Right atrium auricular region (tissue), 2 donors: ENCODE data around the gene DLG3. TPM values are rescaled to one million over a fixed set of nuclear protein-coding genes. Genes with fewer than 3 reads are reported as not detected.

Experiments used
- DNase-seq: peaks from one replicate; pipeline ENCODE4 v3.0.0-alpha.2; 2019; ENCODE audit warnings: low spot score
- H3K27ac ChIP-seq, 2 donors: fragments of 200-600 bp; sonication (generic); 1 replicate in 1 of 2; 2 replicates in 1 of 2; pipeline ENCODE4 v1.5.1; 2016 to 2019
- H3K27me3 ChIP-seq, 2 donors: fragments of 200-600 bp; sonication (generic); one replicate each; pipeline versions ENCODE4 v1.5.1 to v1.6.0; 2017 to 2019
- H3K36me3 ChIP-seq: fragments of 200-600 bp; sonication (generic); one replicate; pipeline ENCODE4 v1.5.1; 2016
- H3K4me1 ChIP-seq, 2 donors: fragments of 200-600 bp; sonication (generic); one replicate each; pipeline versions ENCODE4 v1.5.1 to v1.6.0; 2017 to 2019
- H3K4me3 ChIP-seq, 2 donors: fragments of 200-600 bp; sonication (generic); 1 replicate in 1 of 2; 2 replicates in 1 of 2; pipeline ENCODE4 v1.5.1; 2017 to 2019; ENCODE audit warnings: mild to moderate bottlenecking in 1 of 2, moderate library complexity in 1 of 2
- H3K9me3 ChIP-seq, 2 donors: fragments of 200-600 bp; sonication (generic); one replicate each; pipeline ENCODE4 v1.5.1; 2019
- CTCF ChIP-seq, 2 donors: fragments of 200-600 bp; sonication (generic); IDR thresholded peaks; one replicate each; pipeline ENCODE4 v1.5.1; 2019; ENCODE audit warnings: antibody characterized with exemption in 2 of 2
- total RNA-seq, 2 donors: library from RNA; depleted of rRNA; stranded (reverse); fragments of >200 nt; gene quantifications; one replicate each; pipeline ENCODE4 v1.1.0, GENCODE V29; 2016

The DLG3 gene
- total RNA-seq, 2 donors from 2014 or later: 8.8 to 34.6 TPM

DNA sequence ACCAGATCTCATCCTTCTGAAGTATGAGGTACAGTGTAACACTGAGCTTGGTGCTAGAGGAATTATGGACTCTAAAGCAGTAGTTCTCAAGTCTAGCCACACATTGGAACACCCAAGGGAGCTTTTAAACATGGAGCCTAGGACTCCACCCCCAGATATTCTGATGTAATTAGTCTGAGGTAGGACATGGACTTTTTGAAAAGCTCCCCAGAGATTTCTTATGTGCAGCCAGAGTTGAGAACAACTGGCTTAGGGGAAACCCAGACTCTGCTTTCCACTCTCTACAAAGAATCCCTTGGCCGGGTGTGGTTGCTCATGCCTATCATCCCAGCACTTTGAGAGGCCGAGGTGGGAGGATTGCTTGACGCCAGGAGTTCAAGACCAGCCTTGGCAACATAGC is 33.2 kb upstream of the DLG3 start:
- H3K27me3 ChIP-seq: no peaks in the 10 kb centered on the region
- no peak overlapping the region for H3K27ac ChIP-seq
- no peaks in the 10 kb centered on the region for H3K9me3 ChIP-seq
- no peak for DNase-seq
- no peak overlapping the region for H3K4me3 ChIP-seq
- no peaks in the 10 kb centered on the region for H3K4me1 ChIP-seq
- H3K36me3 ChIP-seq: no peaks in the 10 kb centered on the region
- no peak for TF ChIP-seq CTCF (IDR thresholded peaks at IDR 0.05)

DNA sequence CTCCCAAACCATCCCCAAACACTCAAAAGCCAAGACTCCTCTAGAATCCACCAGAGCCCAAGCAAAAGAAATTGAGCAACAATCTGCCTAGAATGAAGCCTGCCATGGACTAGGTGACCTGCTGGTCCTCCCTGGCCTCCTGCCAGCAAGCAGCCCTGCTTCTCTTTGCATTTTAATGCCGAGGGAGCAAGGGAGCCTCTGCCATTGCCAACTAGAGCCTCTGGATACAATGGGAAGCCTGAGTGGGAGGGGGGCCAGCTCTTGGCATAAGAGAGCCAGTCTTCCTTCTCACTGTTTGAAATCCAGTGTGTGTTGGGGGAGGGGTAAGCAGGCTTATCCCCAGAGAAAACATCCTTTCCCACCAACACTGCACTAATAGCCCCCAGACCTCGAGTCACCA is 23.0 kb upstream of the DLG3 start:
- no peak for DNase-seq
- no peak for TF ChIP-seq CTCF (IDR thresholded peaks at IDR 0.05)
- Histone ChIP-seq H3K27me3 (no peaks in the 10 kb centered on the region), H3K4me1 (no peaks in the 10 kb centered on the region), H3K4me3 (no peak overlapping the region), H3K36me3 (no peaks in the 10 kb centered on the region), H3K27ac (no peak overlapping the region), H3K9me3 (no peaks in the 10 kb centered on the region)

- no peak within 1 kb of the TSS for H3K27ac ChIP-seq
These were observed 21.7 kb upstream of the DLG3 start, which contains the start of gene GDPD2 for GRCh38 chrX:70422851-70423341. TSS of gene GDPD2 (plus strand) at chrX:70423314. CDS start at chrX:70424985, 1,671 bp downstream.

DNA sequence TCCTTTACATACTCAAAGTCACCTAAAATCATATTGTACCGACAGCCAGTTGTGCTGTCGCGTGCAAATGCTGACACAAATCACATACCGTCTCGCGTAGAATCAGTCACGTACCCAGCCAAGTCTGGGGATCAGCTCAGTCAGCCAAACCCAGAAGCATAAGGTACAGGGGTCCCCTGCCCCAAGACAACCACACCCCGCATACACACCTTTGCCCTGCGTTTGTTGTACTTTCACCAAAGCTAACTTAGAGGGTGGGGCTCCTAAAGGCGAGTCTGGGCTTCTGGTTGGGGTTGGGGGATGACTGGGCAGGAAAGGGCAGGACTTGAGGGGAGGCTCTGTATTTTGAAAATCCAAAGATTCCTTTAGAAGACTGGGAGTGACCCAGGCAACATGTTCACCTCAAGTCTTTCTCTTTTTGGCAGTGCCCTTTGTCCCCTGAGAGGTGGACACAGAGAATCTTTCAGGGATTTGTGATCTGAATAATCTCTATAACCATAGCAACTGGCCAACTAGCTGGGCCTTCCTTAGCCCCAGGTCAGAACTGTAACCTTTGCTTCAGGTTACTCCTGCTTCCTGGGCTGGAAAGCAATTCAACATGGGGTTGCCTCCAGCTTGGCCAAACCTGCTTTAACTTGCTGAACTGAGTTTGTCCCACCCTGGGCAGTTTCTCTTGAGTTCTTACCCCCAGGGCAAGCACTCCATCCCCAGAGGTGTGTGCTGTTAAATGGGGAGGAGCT is 20.5 kb upstream of the DLG3 start:
- no peak for TF ChIP-seq CTCF (IDR thresholded peaks at IDR 0.05)
- Histone ChIP-seq H3K9me3 (no peaks in the 10 kb centered on the region), H3K36me3 (no peaks in the 10 kb centered on the region), H3K4me1 (no peaks in the 10 kb centered on the region), H3K4me3 (no peak overlapping the region), H3K27me3 (no peaks in the 10 kb centered on the region), H3K27ac (no peak overlapping the region)
- DNase-seq: no peak

More at GRCh38 chrX:70422851-70423341, 21.7 kb upstream of the DLG3 start, which contains the start of gene GDPD2:
- TF ChIP-seq CTCF (IDR thresholded peaks at IDR 0.05): peak in 1 of 2 donors; percentile 32
- Histone ChIP-seq H3K4me3 (no peak within 1 kb of the TSS), H3K4me1 (no peaks in the 10 kb centered on the region), H3K36me3 (no peaks in the 10 kb centered on the region), H3K27me3 (no peaks in the 10 kb centered on the region), H3K9me3 (no peaks in the 10 kb centered on the region)
- no peak for DNase-seq

DNA sequence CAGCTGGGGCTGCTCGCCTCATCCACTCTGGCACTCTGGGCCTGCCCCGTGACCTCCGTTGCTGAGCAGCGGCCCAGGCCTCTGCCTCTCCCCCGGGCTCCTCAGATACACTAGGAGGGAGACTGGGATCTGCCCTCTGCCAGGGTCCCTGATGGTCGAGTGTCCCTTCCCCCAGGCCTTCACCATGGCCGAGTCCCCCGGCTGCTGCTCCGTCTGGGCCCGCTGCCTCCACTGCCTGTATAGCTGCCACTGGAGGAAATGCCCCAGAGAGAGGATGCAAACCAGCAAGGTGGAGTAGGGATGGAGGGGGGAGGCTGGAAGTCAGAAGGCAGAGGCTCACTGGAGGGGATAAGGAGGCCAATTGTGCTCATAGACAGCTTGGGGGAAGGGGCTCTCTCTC is 19.8 kb upstream of the DLG3 start:
- no peaks in the 10 kb centered on the region for H3K4me1 ChIP-seq
- no peak overlapping the region for H3K27ac ChIP-seq
- H3K27me3 ChIP-seq: no peaks in the 10 kb centered on the region
- H3K9me3 ChIP-seq: no peaks in the 10 kb centered on the region
- DNase-seq: no peak
- no peak for TF ChIP-seq CTCF (IDR thresholded peaks at IDR 0.05)
- H3K4me3 ChIP-seq: no peak overlapping the region
- H3K36me3 ChIP-seq: no peaks in the 10 kb centered on the region
